ENCODE data around the gene TTC3.

TTC3 gene

DNA sequence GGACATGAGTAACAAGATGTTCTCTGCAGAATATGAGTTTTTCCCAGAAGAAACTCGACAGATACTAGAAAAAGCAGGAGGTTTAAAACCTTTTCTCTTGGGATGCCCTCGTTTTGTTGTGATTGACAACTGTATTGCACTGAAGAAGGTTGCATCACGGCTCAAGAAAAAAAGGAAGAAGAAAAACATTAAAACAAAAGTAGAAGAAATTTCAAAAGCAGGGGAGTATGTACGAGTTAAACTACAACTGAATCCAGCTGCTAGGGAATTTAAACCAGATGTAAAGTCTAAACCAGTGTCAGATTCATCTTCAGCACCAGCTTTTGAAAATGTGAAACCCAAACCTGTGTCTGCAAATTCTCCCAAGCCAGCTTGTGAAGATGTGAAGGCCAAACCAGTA is 92.5 kb downstream of the TTC3 start (continued):
- TF ChIP-seq ZNF155 (tag by site-specific recombination; IDR thresholded peaks at IDR 0.05), result no peak

DNA sequence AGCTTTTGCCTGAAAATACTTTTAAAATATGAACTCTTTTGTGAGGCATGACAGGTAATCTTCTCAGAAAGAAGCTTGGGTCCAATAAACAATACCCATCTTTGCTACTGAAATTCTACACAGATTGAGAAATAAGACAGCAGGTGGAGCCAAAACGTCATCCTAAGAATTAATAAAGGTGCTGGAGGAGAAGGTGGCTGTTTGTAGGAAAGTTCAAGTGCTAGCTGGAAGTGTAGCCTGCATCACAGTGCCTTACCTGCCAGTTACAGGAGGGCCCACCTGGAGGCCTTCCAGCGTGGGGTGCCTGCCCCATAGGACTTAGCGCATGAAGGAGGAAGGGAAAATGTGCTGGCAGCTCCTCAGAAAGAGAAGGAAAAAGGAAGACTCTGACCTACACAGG is 93.7 kb downstream of the TTC3 start:
- POLR2A ChIA-PET, result interaction anchor here (0.7 kb wide), 1 partner anchor 89 kb away, joined by 3 read pairs; no protein-coding TSS in a partner anchor
- Histone ChIP-seq H3K4me1 (ENCODE audit: control insufficient read depth, insufficient read depth, low read length) (no peaks in the 10 kb centered on the region), H3K27ac (ENCODE audit: extremely low read depth, low read depth, low read length) (no peak overlapping the region), H3K4me3 (ENCODE audit: low read depth, low read length) (no peak overlapping the region), H3K36me3 (ENCODE audit: control insufficient read depth in 2 of 2, insufficient read depth in 1 of 2, low read length in 2 of 2) (peaks cover 41 to 58% of the 10 kb centered on the region in 2 experiments), H3K9me3 (ENCODE audit: control insufficient read depth, insufficient read depth, low read depth, low read length) (no peaks in the 10 kb centered on the region)
- CTCF ChIA-PET, result interaction anchor here (0.5 to 2.0 kb wide), 23 partner anchors 9 to 476 kb away, joined by 3 to 11 read pairs (median 4); partner anchors contain the start of gene VPS26C
- TF ChIP-seq ZNF394 (tag by site-specific recombination; IDR thresholded peaks at IDR 0.05; ENCODE audit: borderline replicate concordance) (no peak), ZNF398 (tag by site-specific recombination; IDR thresholded peaks at IDR 0.05) (no peak), ZNF776 (tag by site-specific recombination; IDR thresholded peaks at IDR 0.05; ENCODE audit: borderline replicate concordance) (no peak), ZNF324 (tag by site-specific recombination; IDR thresholded peaks at IDR 0.05) (no peak), ZNF670 (tag by site-specific recombination; IDR thresholded peaks at IDR 0.05; ENCODE audit: low read depth) (no peak), ZNF76 (tag by site-specific recombination; IDR thresholded peaks at IDR 0.05; ENCODE audit: borderline replicate concordance, low read depth) (no peak), ZNF10 (tag by site-specific recombination; IDR thresholded peaks at IDR 0.05) (no peak), ZNF23 (tag by site-specific recombination; IDR thresholded peaks at IDR 0.05; ENCODE audit: borderline replicate concordance) (no peak), YY2 (tag by site-specific recombination; IDR thresholded peaks at IDR 0.05) (no peak), ZNF24 (tag by site-specific recombination; IDR thresholded peaks at IDR 0.05) (no peak), ZNF114 (tag by site-specific recombination; IDR thresholded peaks at IDR 0.05) (no peak), BCL11B (tag by site-specific recombination; IDR thresholded peaks at IDR 0.05; ENCODE audit: low read depth) (no peak), ZNF654 (tag by site-specific recombination; IDR thresholded peaks at IDR 0.05; ENCODE audit: low read depth) (peak; percentile 79), MEIS1 (CRISPR knock-in tag; IDR thresholded peaks at IDR 0.05; ENCODE audit: borderline replicate concordance) (no peak), ZNF692 (tag by site-specific recombination; IDR thresholded peaks at IDR 0.05) (0 out of 2 replicates have a peak, but pooled peaks have one; percentile 43), ZBTB21 (tag by site-specific recombination; IDR thresholded peaks at IDR 0.05) (no peak), ZNF366 (tag by site-specific recombination; conservative IDR thresholded peaks at IDR 0.05) (no peak), ZNF610 (tag by site-specific recombination; IDR thresholded peaks at IDR 0.05; ENCODE audit: borderline replicate concordance) (no peak), ZNF292 (tag by site-specific recombination; IDR thresholded peaks at IDR 0.05; ENCODE audit: borderline replicate concordance, low read depth) (no peak), ZNF629 (tag by site-specific recombination; IDR thresholded peaks at IDR 0.05) (no peak), FEZF1 (tag by site-specific recombination; IDR thresholded peaks at IDR 0.05) (no peak), ZNF555 (tag by site-specific recombination; conservative IDR thresholded peaks at IDR 0.05) (no peak), PRDM1 (tag by site-specific recombination; IDR thresholded peaks at IDR 0.05) (peak; percentile 72), ZNF530 (tag by site-specific recombination; IDR thresholded peaks at IDR 0.05; ENCODE audit: low read depth) (no peak)
- TF ChIP-seq, protein P1, sequence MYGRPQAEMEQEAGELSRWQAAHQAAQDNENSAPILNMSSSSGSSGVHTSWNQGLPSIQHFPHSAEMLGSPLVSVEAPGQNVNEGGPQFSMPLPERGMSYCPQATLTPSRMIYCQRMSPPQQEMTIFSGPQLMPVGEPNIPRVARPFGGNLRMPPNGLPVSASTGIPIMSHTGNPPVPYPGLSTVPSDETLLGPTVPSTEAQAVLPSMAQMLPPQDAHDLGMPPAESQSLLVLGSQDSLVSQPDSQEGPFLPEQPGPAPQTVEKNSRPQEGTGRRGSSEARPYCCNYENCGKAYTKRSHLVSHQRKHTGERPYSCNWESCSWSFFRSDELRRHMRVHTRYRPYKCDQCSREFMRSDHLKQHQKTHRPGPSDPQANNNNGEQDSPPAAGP (tag by site-specific recombination; IDR thresholded peaks at IDR 0.05), result no peak
- TF ChIP-seq, protein P2, sequence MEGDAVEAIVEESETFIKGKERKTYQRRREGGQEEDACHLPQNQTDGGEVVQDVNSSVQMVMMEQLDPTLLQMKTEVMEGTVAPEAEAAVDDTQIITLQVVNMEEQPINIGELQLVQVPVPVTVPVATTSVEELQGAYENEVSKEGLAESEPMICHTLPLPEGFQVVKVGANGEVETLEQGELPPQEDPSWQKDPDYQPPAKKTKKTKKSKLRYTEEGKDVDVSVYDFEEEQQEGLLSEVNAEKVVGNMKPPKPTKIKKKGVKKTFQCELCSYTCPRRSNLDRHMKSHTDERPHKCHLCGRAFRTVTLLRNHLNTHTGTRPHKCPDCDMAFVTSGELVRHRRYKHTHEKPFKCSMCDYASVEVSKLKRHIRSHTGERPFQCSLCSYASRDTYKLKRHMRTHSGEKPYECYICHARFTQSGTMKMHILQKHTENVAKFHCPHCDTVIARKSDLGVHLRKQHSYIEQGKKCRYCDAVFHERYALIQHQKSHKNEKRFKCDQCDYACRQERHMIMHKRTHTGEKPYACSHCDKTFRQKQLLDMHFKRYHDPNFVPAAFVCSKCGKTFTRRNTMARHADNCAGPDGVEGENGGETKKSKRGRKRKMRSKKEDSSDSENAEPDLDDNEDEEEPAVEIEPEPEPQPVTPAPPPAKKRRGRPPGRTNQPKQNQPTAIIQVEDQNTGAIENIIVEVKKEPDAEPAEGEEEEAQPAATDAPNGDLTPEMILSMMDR (tag by site-specific recombination; IDR thresholded peaks at IDR 0.05), result peak; percentile 62; the same call in 1 of the 2 replicates
- TF ChIP-seq, protein P3, sequence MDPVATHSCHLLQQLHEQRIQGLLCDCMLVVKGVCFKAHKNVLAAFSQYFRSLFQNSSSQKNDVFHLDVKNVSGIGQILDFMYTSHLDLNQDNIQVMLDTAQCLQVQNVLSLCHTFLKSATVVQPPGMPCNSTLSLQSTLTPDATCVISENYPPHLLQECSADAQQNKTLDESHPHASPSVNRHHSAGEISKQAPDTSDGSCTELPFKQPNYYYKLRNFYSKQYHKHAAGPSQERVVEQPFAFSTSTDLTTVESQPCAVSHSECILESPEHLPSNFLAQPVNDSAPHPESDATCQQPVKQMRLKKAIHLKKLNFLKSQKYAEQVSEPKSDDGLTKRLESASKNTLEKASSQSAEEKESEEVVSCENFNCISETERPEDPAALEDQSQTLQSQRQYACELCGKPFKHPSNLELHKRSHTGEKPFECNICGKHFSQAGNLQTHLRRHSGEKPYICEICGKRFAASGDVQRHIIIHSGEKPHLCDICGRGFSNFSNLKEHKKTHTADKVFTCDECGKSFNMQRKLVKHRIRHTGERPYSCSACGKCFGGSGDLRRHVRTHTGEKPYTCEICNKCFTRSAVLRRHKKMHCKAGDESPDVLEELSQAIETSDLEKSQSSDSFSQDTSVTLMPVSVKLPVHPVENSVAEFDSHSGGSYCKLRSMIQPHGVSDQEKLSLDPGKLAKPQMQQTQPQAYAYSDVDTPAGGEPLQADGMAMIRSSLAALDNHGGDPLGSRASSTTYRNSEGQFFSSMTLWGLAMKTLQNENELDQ (tag by site-specific recombination; IDR thresholded peaks at IDR 0.05; ENCODE audit: low read depth), result no peak
